Mesendoderm (in vitro differentiated cells): ENCODE measurements around the gene CD83.

Experiments used
- DNase-seq: peaks from one replicate; pipeline ENCODE4 v3.0.0; 2013
- H2AK5ac ChIP-seq: 2 replicates; pipeline ENCODE4 v1.6.1; 2013; ENCODE audit warnings: low read length, inconsistent platforms
- H2BK120ac ChIP-seq: 2 replicates; pipeline ENCODE4 v1.6.1; 2013; ENCODE audit warnings: low read depth, mild to moderate bottlenecking, low read length, moderate library complexity, mixed read lengths
- H2BK15ac ChIP-seq: replicated peaks from 2 replicates; pipeline ENCODE4 v1.6.1; 2013; ENCODE audit warnings: low read depth, mild to moderate bottlenecking, moderate library complexity
- H2BK5ac ChIP-seq: 2 replicates; pipeline ENCODE4 v1.6.1; 2013; ENCODE audit warnings: low read length, inconsistent platforms
- H3K18ac ChIP-seq: 2 replicates; pipeline ENCODE4 v1.6.1; 2013; ENCODE audit warnings: mild to moderate bottlenecking, low read length, mixed read lengths
- H3K23ac ChIP-seq: one replicate; pipeline ENCODE4 v1.6.1; 2013; ENCODE audit warnings: low read length
- H3K27ac ChIP-seq: 2 replicates; pipeline ENCODE4 v1.5.1; 2013; ENCODE audit warnings: low read depth, mild to moderate bottlenecking, inconsistent platforms, low read length, moderate library complexity
- H3K27me3 ChIP-seq: 2 replicates; pipeline ENCODE4 v1.6.1; 2013; ENCODE audit warnings: low read length, control low read depth, mild to moderate bottlenecking, inconsistent platforms; ENCODE audit not compliant: insufficient read depth, poor library complexity
- H3K36me3 ChIP-seq: 2 replicates; pipeline ENCODE4 v1.6.1; 2013; ENCODE audit warnings: low read length, inconsistent platforms; ENCODE audit not compliant: control insufficient read depth, insufficient read depth
- H3K4ac ChIP-seq: one replicate; pipeline ENCODE4 v1.6.1; 2013; ENCODE audit warnings: low read depth, mild to moderate bottlenecking, low read length, moderate library complexity
- H3K4me1 ChIP-seq: 2 replicates; pipeline ENCODE4 v1.6.1; 2013; ENCODE audit warnings: low read depth, low read length, inconsistent platforms; ENCODE audit not compliant: control insufficient read depth
- H3K4me2 ChIP-seq: 2 replicates; pipeline ENCODE4 v1.6.1; 2013; ENCODE audit warnings: low read length
- H3K4me3 ChIP-seq: 2 replicates; pipeline ENCODE4 v1.5.1; 2013; ENCODE audit warnings: mild to moderate bottlenecking, low read length
- H3K56ac ChIP-seq: one replicate; pipeline ENCODE4 v1.6.1; 2013; ENCODE audit warnings: low read length
- H3K79me1 ChIP-seq: 2 replicates; pipeline ENCODE4 v1.6.1; 2013; ENCODE audit warnings: low read length, inconsistent platforms
- H3K79me2 ChIP-seq: 2 replicates; pipeline ENCODE4 v1.6.1; 2013; ENCODE audit warnings: mild to moderate bottlenecking, low read length; ENCODE audit not compliant: control insufficient read depth, insufficient read depth
- H3K9ac ChIP-seq: 2 replicates; pipeline ENCODE4 v1.6.1; 2013; ENCODE audit warnings: low read length, inconsistent platforms
- H4K5ac ChIP-seq: one replicate; pipeline ENCODE4 v1.6.1; 2013; ENCODE audit warnings: low read length
- H4K8ac ChIP-seq: one replicate; pipeline ENCODE4 v1.6.1; 2013; ENCODE audit warnings: low read depth, mild to moderate bottlenecking, control low read depth, low read length, moderate library complexity
- WGBS: extraction: QIAGEN DNeasy Blood & Tissue Kit; methylation state at CpG from one replicate; pipeline ENCODE4 v1.1.7; 2013; ENCODE audit warnings: low lambda C conversion rate, missing lambda C conversion rate; ENCODE audit not compliant: insufficient coverage; ENCODE audit errors: extremely low coverage; 5-methylcytosine and 5-hydroxymethylcytosine counted together

The CD83 gene

GRCh38 chr6:14102383-14102782, 15.2 kb upstream of the CD83 start:
- Histone ChIP-seq H3K4me1 (no peaks in the 10 kb centered on the region), H3K23ac (no peak overlapping the region), H2BK120ac (no peak overlapping the region), H4K5ac (no peak overlapping the region), H3K27me3 (no peaks in the 10 kb centered on the region), H3K9ac (no peak overlapping the region), H3K79me2 (no peaks in the 10 kb centered on the region), H2BK15ac (no peak overlapping the region), H3K79me1 (no peaks in the 10 kb centered on the region), H3K4me3 (no peak overlapping the region), H3K27ac (no peak overlapping the region), H3K4me2 (no peak overlapping the region), H3K36me3 (no peaks in the 10 kb centered on the region), H3K18ac (no peak overlapping the region), H2AK5ac (no peak overlapping the region), H3K56ac (no peak overlapping the region), H3K4ac (no peak overlapping the region), H2BK5ac (no peak overlapping the region), H4K8ac (no peak overlapping the region)
- no peak for DNase-seq
- no CpG with 5 or more reads among the region's 3 CpGs for WGBS

DNA sequence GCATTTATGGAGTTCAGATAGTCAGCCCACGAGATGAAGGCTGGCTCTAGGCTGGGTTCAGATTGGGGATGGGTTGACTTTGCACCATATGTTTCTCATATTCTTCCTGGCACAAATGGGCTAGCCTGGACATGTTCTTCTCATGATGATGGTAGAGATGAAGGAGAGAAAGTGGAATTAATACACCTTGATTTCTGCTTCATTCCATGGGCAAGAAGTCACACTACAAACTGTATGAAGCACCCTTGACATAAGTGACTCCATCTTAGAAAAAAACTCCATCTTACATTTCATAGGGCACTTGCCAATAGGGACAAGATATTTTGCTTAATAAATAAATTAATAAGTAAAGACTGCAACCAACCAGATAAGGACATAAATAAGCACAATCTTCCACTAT, 12.0 kb upstream of the CD83 start:
- no peak for DNase-seq
- Histone ChIP-seq H3K79me2 (no peaks in the 10 kb centered on the region), H3K9ac (no peak overlapping the region), H4K8ac (no peak overlapping the region), H3K27ac (no peak overlapping the region), H3K56ac (no peak overlapping the region), H2BK5ac (no peak overlapping the region), H3K4me2 (no peak overlapping the region), H2AK5ac (no peak overlapping the region), H3K4ac (no peak overlapping the region), H3K27me3 (no peaks in the 10 kb centered on the region), H3K23ac (no peak overlapping the region), H3K79me1 (no peaks in the 10 kb centered on the region), H3K36me3 (no peaks in the 10 kb centered on the region), H3K4me1 (no peaks in the 10 kb centered on the region), H2BK15ac (no peak overlapping the region), H4K5ac (no peak overlapping the region), H3K4me3 (no peak overlapping the region), H3K18ac (no peak overlapping the region), H2BK120ac (no peak overlapping the region)
- WGBS, result no CpG with 5 or more reads among the region's 1 CpG

DNA sequence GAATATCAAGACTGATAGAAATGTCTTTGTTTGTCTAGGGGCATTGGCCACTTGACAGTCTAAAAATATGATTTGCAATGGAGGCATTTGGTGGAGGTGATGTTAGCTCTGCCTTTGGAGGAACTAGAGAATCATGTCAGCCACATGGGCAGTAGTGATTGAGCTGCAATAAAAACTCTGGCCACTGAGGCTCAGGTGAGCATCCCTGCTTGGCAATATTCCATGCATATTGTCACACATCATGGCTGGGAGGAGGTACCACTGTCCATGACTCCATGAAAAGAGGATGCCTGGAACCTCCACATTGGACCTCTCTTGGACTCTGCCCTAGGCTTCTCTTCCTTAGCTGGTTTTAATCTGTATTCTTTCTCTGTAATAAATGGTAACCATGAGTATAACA, 10.6 kb upstream of the CD83 start:
- Histone ChIP-seq H3K9ac (no peak overlapping the region), H3K79me1 (no peaks in the 10 kb centered on the region), H3K4ac (no peak overlapping the region), H3K18ac (no peak overlapping the region), H3K27me3 (no peaks in the 10 kb centered on the region), H4K8ac (no peak overlapping the region), H2BK120ac (no peak overlapping the region), H3K56ac (no peak overlapping the region), H2AK5ac (no peak overlapping the region), H3K4me1 (no peaks in the 10 kb centered on the region), H3K79me2 (no peaks in the 10 kb centered on the region), H3K27ac (no peak overlapping the region), H4K5ac (no peak overlapping the region), H3K4me2 (no peak overlapping the region), H2BK5ac (no peak overlapping the region), H3K4me3 (no peak overlapping the region), H2BK15ac (no peak overlapping the region), H3K23ac (no peak overlapping the region), H3K36me3 (no peaks in the 10 kb centered on the region)
- no peak for DNase-seq

- Histone ChIP-seq H3K79me2 (no peaks in the 10 kb centered on the region), H3K4ac (no peak overlapping the region), H3K9ac (no peak overlapping the region), H3K4me3 (no peak overlapping the region), H3K79me1 (no peaks in the 10 kb centered on the region), H2AK5ac (no peak overlapping the region), H3K27ac (no peak overlapping the region), H2BK120ac (no peak overlapping the region), H3K56ac (no peak overlapping the region), H4K5ac (no peak overlapping the region), H3K18ac (no peak overlapping the region), H3K27me3 (no peaks in the 10 kb centered on the region), H3K4me1 (no peaks in the 10 kb centered on the region), H3K4me2 (no peak overlapping the region), H4K8ac (no peak overlapping the region), H2BK15ac (no peak overlapping the region), H3K36me3 (no peaks in the 10 kb centered on the region), H2BK5ac (no peak overlapping the region), H3K23ac (no peak overlapping the region)
- DNase-seq, result no peak
- no CpG with 5 or more reads among the region's 5 CpGs for WGBS
Observed at GRCh38 chr6:14107711-14108494, 9.7 kb upstream of the CD83 start.

GRCh38 chr6:14108571-14109410, 8.8 kb upstream of the CD83 start:
- H2AK5ac ChIP-seq, result no peak overlapping the region
- DNase-seq, result no peak
- H3K4me1 ChIP-seq, result no peaks in the 10 kb centered on the region
- H3K23ac ChIP-seq, result no peak overlapping the region
- no peak overlapping the region for H3K4me2 ChIP-seq
- no peaks in the 10 kb centered on the region for H3K79me1 ChIP-seq
- no peak overlapping the region for H2BK5ac ChIP-seq
- WGBS, result no CpG with 5 or more reads among the region's 14 CpGs
- H2BK120ac ChIP-seq, result no peak overlapping the region
- H3K4me3 ChIP-seq, result no peak overlapping the region
- H4K8ac ChIP-seq, result no peak overlapping the region
- H3K36me3 ChIP-seq, result no peaks in the 10 kb centered on the region
- no peak overlapping the region for H3K27ac ChIP-seq
- H3K56ac ChIP-seq, result no peak overlapping the region
- no peaks in the 10 kb centered on the region for H3K79me2 ChIP-seq
- no peak overlapping the region for H2BK15ac ChIP-seq
- no peak overlapping the region for H3K4ac ChIP-seq
- no peak overlapping the region for H3K18ac ChIP-seq
- H3K27me3 ChIP-seq, result no peaks in the 10 kb centered on the region
- H3K9ac ChIP-seq, result no peak overlapping the region
- no peak overlapping the region for H4K5ac ChIP-seq
